MG63 (cell line): Measurements from ENCODE around the gene APOLD1. TPM values are rescaled to one million over a fixed set of nuclear protein-coding genes. Genes with fewer than 3 reads are reported as not detected.
A peak's percentile ranks its signal among the peaks of the same experiment; 100 is the strongest.
"Not testable (repeated sequence)": the region's sequence is repeated elsewhere in the genome, so short reads cannot be mapped to it uniquely, and the experiment has no call there.

Experiments used
- DNase-seq: peaks from one replicate; pipeline ENCODE4 v3.0.0-alpha.2; 2020
- H3K27me3 ChIP-seq: fragments of 250-450 bp; sonication (Bioruptor Pico); 2 replicates; pipeline ENCODE4 v1.5.1; 2020; ENCODE audit warnings: mild to moderate bottlenecking, moderate library complexity
- H3K36me3 ChIP-seq: fragments of 250-450 bp; sonication (Bioruptor Pico); 2 replicates; pipeline ENCODE4 v1.5.1; 2020; ENCODE audit warnings: mild to moderate bottlenecking, moderate library complexity
- H3K4me3 ChIP-seq: fragments of 250-450 bp; sonication (Bioruptor Pico); 2 replicates; pipeline ENCODE4 v1.5.1; 2020; ENCODE audit warnings: mild to moderate bottlenecking, moderate library complexity
- H3K9me3 ChIP-seq: fragments of 250-450 bp; sonication (Bioruptor Pico); 2 replicates; pipeline ENCODE4 v1.5.1; 2020; ENCODE audit warnings: mild to moderate bottlenecking, moderate library complexity
- total RNA-seq: library from RNA; depleted of rRNA; stranded (reverse); fragments of >200 nt; shearing (Covaris generic); gene quantifications from 2 replicates; pipeline ENCODE4 v1.2.3, GENCODE V29; 2014; ENCODE audit warnings: low replicate concordance

Gene APOLD1
- total RNA-seq, 1 experiment from 2014 or later, result 27.1 TPM

DNA sequence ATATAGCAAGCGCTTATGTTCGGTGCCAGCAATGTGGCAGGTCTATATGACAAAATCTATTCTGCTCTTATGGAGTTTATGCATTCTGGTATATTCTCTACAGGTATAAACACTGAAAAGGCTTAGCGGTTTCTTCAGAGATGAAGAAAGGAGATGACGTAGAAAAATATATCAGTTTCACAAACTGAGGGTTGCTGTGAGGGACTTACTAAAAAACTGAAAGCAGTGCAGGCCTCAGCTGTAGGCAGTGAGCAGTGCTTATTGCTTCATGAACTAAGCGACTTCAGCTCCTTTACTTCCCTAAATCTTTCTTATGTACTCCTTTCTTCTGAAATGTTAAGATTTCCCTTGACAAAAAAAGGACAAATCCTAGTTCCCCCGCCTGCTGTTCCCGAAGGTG lies 32.2 kb downstream of the APOLD1 start:
- Histone ChIP-seq H3K4me3 (no peak overlapping the region), H3K36me3 (peaks cover 78% of the 10 kb centered on the region), H3K27me3 (no peaks in the 10 kb centered on the region), H3K9me3 (no peaks in the 10 kb centered on the region)
- no peak for DNase-seq

DNA sequence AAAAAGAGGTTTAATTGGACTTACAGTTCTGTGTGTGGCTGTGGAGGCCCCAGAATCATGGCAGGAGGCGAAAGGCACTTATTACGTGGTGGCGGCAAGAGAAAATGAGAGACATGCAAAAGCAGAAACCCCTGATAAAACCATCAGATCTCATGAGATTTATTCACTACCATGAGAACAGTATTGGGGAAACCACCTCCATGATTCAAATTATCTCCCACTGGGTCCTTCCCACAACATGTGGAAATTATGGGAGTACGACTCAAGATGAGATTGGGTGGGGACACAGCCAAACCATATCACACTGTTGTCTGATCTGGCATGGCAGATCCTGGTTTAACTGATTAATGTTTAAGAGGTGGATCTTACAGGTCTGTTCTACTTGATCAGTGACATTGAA lies 33.2 kb downstream of the APOLD1 start:
- no peak for DNase-seq
- Histone ChIP-seq H3K4me3 (no peak overlapping the region), H3K27me3 (no peaks in the 10 kb centered on the region), H3K36me3 (peaks cover 84% of the 10 kb centered on the region), H3K9me3 (no peaks in the 10 kb centered on the region)

DNA sequence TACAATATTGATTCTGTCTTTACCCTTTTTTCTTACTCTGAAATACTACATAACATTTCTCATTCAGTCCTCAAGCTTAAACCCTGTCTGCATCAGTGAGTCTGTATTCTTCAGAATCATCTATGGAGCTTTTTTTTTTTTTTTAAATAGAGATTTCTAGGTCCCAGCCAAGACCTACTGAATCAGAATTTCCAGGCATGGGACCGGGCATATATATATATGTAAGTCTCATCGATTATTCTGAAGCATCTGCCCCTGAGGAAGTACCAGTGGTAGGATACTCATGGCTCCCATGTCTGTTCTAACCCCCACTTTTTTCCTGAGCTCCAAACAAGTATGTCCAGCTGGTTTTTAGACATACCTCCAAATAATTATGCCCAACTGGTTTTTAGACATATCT lies 33.8 kb downstream of the APOLD1 start:
- Histone ChIP-seq H3K4me3 (no peak overlapping the region), H3K36me3 (peaks cover 86% of the 10 kb centered on the region), H3K27me3 (no peaks in the 10 kb centered on the region), H3K9me3 (no peaks in the 10 kb centered on the region)
- DNase-seq, result no peak

DNA sequence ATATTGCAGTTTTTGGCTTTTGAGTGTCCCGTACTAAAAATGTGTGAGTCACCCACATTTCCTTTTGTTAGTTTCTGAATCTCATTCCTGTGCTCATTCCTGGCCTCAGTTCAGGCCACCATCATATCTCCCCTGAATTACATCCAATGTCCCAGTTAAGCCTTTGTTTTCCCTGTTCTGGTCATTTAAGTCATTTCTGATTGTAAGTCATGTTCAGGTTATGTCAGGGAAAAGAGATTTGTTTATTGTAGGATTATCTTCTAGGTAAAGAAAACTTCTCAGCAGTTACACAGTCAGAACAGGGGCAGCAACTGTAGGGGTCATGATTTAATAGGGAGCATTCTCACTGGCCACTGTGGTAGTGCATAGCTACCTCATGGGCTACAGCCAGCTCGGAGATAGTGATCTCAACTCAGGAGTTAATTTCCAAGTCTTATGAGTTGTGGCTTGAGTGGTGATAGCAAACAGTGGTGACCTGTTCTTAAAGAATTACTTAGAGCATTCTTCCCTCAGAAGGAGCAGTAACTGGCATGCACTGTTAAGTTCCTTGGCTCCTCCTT lies 34.4 kb downstream of the APOLD1 start:
- DNase-seq, result peak; percentile 89
- Histone ChIP-seq H3K27me3 (no peaks in the 10 kb centered on the region), H3K36me3 (peaks cover 86% of the 10 kb centered on the region), H3K9me3 (no peaks in the 10 kb centered on the region), H3K4me3 (no peak overlapping the region)

DNA sequence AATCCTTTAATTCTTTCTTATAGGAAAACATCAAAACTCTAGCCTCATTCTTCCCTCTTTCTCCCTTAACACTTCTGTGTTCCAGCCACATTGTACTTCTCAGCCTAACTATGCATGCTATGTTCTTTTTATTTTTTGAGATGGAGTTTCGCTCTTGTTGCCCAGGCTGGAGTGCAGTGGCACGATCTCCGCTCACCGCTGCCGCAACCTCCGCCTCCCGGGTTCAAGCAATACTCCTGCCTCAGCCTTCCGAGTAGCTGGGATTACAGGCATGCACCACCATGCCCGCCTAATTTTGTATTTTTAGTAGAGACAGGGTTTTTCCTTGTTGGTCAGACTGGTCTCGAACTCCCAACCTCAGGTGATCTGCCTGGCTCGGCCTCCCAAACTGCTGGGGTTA lies 34.9 kb downstream of the APOLD1 start:
- H3K4me3 ChIP-seq, DNase-seq, H3K9me3 ChIP-seq, H3K27me3 ChIP-seq: not testable (repeated sequence)
- H3K36me3 ChIP-seq, result peaks cover 86% of the 10 kb centered on the region

DNA sequence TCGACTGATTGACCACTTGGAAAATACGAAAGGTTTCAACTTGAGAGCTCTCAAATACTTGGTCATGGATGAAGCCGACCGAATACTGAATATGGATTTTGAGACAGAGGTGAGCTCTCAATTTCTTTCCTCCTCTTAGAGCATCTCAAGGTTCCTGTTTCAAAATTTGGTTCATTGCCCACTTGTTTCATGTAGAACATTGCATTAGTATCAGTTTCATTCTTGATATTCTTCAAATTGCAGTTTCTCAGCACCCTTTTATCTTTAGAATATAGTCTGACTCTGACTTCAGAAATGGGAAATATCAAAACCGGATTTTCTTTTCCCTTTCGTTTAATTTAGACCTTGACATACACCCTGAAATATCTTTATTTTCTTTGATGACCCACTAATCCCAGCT lies 36.5 kb downstream of the APOLD1 start:
- Histone ChIP-seq H3K9me3 (no peaks in the 10 kb centered on the region), H3K27me3 (no peaks in the 10 kb centered on the region), H3K36me3 (peaks cover 86% of the 10 kb centered on the region), H3K4me3 (no peak overlapping the region)
- DNase-seq, result no peak

DNA sequence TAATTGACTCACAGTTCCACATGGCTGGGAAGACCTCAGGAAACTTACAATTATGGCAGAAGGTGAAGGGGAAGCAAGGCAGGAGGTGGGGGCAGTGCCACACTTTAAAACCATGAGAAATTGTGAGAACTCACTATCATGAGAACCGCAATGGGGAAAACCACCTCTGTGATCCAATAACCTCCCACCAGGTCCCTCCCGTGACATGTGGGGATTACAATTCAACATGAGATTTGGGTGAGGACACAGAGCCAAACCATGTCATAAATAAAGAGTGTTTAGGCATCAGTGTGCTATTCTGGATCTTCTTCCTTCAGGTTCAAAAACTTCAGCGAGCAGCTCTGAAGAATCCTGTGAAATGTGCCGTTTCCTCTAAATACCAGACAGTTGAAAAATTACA lies 37.4 kb downstream of the APOLD1 start:
- H3K9me3 ChIP-seq, result no peaks in the 10 kb centered on the region
- DNase-seq, result no peak
- H3K4me3 ChIP-seq, result no peak overlapping the region
- no peaks in the 10 kb centered on the region for H3K27me3 ChIP-seq
- peaks cover 84% of the 10 kb centered on the region for H3K36me3 ChIP-seq

DNA sequence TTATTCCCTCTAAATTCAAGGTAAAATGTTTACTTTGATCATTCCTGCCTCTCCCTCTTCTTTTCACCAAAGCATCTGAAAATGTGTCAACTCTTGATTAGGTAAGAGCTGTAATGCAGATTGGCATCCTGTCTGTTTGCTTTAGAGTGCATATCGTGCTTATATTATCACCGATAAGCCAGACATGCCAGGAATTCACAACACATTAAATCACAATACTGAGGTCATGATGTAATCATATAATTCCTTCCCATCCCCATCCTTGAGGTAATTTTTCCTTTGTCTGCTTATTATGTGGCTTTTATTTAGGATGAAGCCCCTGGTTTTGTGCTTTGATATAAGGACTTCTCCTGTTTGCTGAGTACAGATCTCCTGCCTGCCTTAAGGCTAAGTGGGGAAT lies 37.8 kb downstream of the APOLD1 start:
- Histone ChIP-seq H3K4me3 (no peak overlapping the region), H3K36me3 (peaks cover 84% of the 10 kb centered on the region), H3K27me3 (no peaks in the 10 kb centered on the region), H3K9me3 (no peaks in the 10 kb centered on the region)
- no peak for DNase-seq

DNA sequence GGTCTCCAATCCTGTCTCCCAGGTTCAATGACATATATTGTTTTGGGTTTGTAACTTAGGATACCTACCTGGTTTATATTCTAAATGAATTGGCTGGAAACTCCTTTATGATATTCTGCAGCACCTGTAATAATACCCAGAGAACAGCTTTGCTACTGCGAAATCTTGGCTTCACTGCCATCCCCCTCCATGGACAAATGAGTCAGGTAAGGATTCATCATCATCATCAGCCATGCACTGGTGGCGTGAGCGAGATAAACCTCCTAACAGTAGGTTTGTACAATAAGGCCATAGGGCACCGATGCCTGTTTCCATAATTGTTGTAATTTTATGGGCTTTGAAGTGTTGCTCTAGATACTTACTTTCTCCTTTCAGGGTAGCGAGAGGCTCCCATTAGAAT lies 38.4 kb downstream of the APOLD1 start:
- no peak overlapping the region for H3K4me3 ChIP-seq
- DNase-seq, result no peak
- H3K36me3 ChIP-seq, result peaks cover 86% of the 10 kb centered on the region

DNA sequence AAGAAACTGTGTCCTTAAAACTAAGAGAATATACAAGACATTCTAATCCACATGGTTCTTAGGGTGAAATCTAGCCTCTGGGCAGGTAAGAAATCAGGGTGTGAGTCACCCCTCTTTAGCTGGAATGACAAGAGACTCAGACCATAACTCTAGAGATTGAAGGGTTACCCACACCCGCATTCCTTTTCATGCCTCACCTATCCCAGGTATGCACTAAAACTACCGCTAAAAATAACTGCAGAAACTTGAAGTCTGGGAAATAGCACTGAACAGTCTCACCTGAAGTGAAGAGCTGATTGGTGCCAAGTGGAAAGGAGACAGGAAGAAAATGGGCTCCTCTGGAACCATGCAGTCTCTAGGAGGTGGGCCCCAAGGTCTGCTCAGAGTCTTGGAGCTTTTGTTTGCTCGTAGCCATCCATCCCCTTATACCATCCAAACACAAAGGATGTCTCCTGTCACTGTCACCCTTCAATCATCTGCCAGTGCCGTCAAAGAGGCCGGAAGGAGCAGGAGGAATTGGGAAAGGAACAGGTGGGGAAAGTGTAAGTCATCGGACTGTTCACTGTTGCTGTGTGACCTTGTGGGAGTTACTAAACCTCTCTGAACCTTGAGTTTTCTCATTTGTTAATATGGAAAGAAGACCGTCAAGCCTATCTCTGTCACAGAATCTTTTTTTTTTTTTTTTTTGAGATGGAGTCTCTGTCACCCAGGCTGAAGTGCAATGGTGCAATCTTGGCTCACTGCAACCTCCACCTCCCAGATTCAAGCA lies 50.1 kb downstream of the APOLD1 start:
- Histone ChIP-seq H3K9me3 (no peaks in the 10 kb centered on the region), H3K4me3 (no peak overlapping the region), H3K27me3 (no peaks in the 10 kb centered on the region), H3K36me3 (peaks cover 68% of the 10 kb centered on the region)
- DNase-seq, result no peak

More for the DNA sequence above, 38.4 kb downstream of the APOLD1 start:
- Histone ChIP-seq H3K27me3 (no peaks in the 10 kb centered on the region), H3K9me3 (no peaks in the 10 kb centered on the region)

DNA sequence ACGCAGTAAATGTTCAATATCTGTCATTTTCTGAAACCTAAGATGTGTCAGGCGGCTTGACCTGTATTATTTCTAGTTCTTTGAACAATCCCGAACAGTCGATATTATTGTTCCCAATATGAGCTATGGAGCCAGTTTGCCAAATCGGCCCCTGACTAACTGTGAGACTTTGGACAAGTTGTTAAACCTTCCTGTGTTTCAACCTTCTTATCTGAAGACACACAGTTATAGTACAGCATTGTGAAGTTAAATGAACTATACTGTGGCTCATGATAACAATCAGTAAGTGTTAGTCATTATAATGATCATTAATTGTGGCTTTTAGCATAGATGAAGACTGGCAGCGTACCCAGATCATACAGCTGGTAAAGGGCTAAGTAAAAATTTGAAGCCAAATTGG lies 51.1 kb downstream of the APOLD1 start:
- Histone ChIP-seq H3K4me3 (no peak overlapping the region), H3K9me3 (no peaks in the 10 kb centered on the region), H3K27me3 (no peaks in the 10 kb centered on the region), H3K36me3 (peaks cover 66% of the 10 kb centered on the region)
- no peak for DNase-seq

DNA sequence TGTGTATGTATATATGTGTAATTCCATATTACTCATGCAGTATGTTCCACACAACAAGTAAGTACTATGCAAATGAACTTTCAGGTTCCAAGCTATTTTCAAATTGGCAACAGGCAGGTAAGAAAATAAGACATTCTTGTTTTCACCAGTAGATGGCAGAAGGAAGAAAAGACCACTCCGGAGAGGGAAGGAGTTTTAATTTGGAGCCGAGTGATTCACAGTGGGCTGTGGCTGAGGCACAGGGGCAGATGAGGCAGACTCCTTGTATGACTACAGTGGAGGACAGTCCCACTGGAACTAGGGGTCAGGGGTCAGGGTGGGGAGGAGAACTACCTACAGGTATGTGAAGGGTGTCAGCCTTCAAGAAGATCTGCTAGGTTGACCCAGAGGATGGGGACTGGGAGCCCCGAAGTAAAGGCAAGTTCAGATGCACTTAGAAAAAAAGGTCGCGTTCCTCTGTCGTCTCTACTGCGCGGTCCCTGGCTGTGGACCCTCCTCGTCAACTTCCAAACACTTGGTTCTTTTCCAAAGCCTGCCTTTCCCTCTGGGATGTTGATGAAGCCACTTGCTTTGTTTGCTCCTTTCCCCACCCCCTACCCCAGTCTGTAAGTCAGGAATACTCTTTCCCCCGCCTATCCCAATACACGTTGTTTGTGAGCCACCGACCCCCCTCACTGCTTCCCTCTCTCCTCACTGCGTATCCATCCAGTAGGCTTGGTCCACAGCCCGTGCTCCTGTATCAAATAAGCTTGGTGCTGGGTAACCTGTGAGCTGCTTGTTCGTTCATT lies 51.8 kb downstream of the APOLD1 start:
- no peaks in the 10 kb centered on the region for H3K9me3 ChIP-seq
- peak; percentile 69 for DNase-seq
- H3K4me3 ChIP-seq, result no peak overlapping the region
- H3K27me3 ChIP-seq, result no peaks in the 10 kb centered on the region
- H3K36me3 ChIP-seq, result peaks cover 62% of the 10 kb centered on the region

DNA sequence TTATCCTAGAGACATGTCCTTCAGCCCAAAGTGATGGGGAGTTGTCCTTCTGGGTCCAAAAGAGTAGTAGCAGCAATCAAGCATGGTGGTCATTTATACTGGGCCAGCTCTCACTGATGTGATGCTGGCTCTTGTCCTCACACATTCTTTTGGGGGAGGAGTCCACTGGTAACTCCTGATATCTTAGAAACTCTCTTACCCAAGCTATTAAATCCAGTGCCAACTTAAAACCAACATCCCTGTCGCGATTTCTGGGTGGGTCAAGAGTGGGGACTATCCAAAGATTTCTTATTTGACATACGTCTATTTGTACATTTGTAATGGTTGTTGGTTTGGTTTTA lies 52.3 kb downstream of the APOLD1 start:
- no peaks in the 10 kb centered on the region for H3K9me3 ChIP-seq
- no peaks in the 10 kb centered on the region for H3K27me3 ChIP-seq
- no peak for DNase-seq
- H3K4me3 ChIP-seq, result no peak overlapping the region
- H3K36me3 ChIP-seq, result peaks cover 56% of the 10 kb centered on the region

DNA sequence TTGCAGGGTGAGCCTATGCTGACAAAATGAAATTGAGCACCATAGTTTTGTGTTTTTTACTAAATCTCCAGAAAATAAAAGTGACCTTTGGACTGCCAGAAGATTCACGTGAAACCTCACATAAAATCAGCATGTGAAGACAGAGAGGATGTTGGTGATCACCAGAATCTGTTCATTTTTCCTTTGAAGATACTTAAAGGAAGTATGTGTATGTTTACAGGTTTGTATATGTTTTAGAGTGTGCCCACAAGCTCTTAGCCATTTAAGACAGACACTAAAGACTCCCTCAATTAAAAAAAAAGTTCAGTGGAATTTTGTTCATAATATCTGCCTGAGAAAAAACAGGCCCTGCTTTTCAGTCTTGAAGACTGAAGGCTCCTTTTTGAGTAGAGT lies 53.5 kb downstream of the APOLD1 start:
- Histone ChIP-seq H3K36me3 (peaks cover 44% of the 10 kb centered on the region), H3K9me3 (no peaks in the 10 kb centered on the region), H3K27me3 (no peaks in the 10 kb centered on the region), H3K4me3 (no peak overlapping the region)
- DNase-seq, result no peak

DNA sequence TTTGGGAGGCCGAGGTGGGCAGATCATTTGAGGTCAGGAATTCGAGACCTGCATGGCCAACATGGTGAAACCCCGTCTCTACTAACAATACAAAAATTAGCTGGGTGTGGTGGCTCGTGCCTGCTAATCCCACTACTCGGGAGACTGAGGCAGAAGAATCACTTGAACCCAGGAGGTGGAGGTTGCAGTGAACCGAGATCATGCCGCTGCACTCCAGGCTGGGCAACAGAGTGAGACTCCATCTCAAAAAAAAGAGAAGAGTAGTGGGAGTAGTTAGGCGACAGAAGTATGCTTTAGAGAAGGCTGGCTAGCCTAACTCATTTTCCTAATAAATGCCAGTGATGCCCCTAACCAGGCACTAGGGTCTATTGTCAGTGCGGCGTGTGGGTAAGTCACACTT lies 54.0 kb downstream of the APOLD1 start:
- peaks cover 42% of the 10 kb centered on the region for H3K36me3 ChIP-seq
- H3K27me3 ChIP-seq, H3K4me3 ChIP-seq, DNase-seq, H3K9me3 ChIP-seq: not testable (repeated sequence)

DNA sequence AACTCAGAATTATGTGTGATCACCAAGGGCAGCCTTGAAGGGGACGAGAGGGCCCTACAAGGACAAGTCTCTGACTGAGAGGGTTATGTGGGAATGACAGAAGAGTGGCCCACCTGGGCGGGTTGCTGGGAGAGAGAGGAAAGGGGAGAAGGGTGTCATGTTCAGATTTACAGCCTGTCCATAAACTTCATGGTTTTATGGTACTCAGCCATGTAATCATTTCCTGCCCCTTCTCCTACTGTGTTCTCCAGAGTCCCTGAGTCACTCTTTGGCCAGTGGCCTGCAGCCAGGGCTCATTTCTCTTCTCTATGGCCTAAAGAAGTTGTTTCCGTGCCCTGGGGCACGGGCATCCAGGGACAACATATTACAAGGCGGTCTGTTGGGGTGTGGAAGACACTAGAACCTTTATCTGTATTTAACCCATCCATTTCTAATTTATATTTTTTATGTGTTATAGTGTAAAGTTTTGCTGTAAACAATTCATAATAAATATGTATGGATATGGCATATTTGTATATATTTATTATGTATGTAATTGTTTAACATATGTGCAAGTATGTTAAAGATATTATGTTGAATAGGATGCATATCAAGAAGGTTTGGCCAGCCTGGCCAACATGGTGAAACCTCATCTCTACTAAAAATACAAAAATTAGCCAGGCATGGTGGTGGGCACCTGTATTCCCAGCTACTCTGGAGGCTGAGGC lies 54.6 kb downstream of the APOLD1 start:
- H3K9me3 ChIP-seq, result no peaks in the 10 kb centered on the region
- DNase-seq, result peak; percentile 94
- H3K27me3 ChIP-seq, result no peaks in the 10 kb centered on the region
- H3K4me3 ChIP-seq, result no peak overlapping the region
- peaks cover 42% of the 10 kb centered on the region for H3K36me3 ChIP-seq

DNA sequence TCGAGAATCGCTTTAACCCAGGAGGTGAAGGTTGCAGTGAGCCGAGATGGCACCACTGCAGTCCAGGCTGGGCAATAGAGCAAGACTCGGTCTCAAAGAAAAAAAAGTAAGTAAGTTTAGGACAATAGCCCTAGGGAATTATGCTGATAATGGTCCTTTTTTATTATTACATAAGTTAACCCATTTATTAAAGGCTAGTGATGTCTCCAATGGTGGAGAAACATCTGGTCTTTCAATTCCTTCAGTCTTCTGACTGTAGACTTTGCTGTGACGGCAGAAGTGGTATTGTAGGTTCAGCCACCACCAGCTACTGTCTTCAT lies 55.1 kb downstream of the APOLD1 start:
- DNase-seq, result no peak
- H3K27me3 ChIP-seq, result no peaks in the 10 kb centered on the region
- peaks cover 36% of the 10 kb centered on the region for H3K36me3 ChIP-seq
- H3K9me3 ChIP-seq, result no peaks in the 10 kb centered on the region
- H3K4me3 ChIP-seq, result no peak overlapping the region
